GM12878 (cell line): ENCODE data around the gene INO80E. TPM values are rescaled to one million over a fixed set of nuclear protein-coding genes. Genes with fewer than 3 reads are reported as not detected.

Experiments
- ATAC-seq: fragments of 200-7000 bp; cut with Tn5 transposase; 3 replicates; pipeline ENCODE4 v1.9.1; 2020; ENCODE audit warnings: mild to moderate bottlenecking, moderate library complexity
- BruUV-seq: library from RNA; stranded (reverse); fragments of 400-500 nt; replicated peaks from 2 replicates; lab custom pipeline; 2021; lab: Mats Ljungman, UMichigan
- CTCF ChIA-PET: fragments of 300-600 bp; sonication (Branson Sonifier 250); formaldehyde crosslinking; extraction: SDS; loops from one replicate; lab custom pipeline; 2021; ENCODE audit warnings: inconsistent platforms; lab: Yijun Ruan, JAX
- POLR2A ChIA-PET: fragments of 350-600 bp; formaldehyde crosslinking; extraction: SDS; loops from one replicate; lab custom pipeline; 2021; ENCODE audit warnings: inconsistent platforms; lab: Charles Lee
- RAD21 ChIA-PET: fragments of 300-600 bp; sonication (Branson Sonifier 250); formaldehyde crosslinking; loops from one replicate; lab custom pipeline; 2023; ENCODE audit warnings: antibody characterized with exemption; ENCODE audit not compliant: unreplicated experiment; lab: Charles Lee
- SMC1A ChIA-PET: fragments of 300-600 bp; sonication (Branson Sonifier 250); formaldehyde crosslinking; loops from one replicate; lab custom pipeline; 2023; ENCODE audit not compliant: unreplicated experiment, uncharacterized antibody; lab: Charles Lee
- DNase-seq: peaks from one replicate; pipeline ENCODE4 v3.0.0-alpha.2; 2011; ENCODE audit warnings: low read depth, low spot score
- FAIRE-seq: peaks from 3 replicates; lab custom pipeline; 2011; peaks lifted over from hg19 to GRCh38; lab: Jason Lieb, UNC
- H2AFZ ChIP-seq: 2 replicates; pipeline ENCODE4 v1.6.0; 2011; ENCODE audit warnings: low read depth, low read length, control low read depth; ENCODE audit not compliant: control insufficient read depth
- H3K27ac ChIP-seq: 2 replicates; pipeline ENCODE4 v1.5.1; 2011; ENCODE audit warnings: control low read depth; ENCODE audit not compliant: control insufficient read depth, insufficient read depth
- H3K27me3 ChIP-seq, 2 experiments: replicated peaks in 1 of 2; 2 replicates each; pipeline versions ENCODE4 v1.6.0 to v1.6.1; 2011; ENCODE audit warnings: low read length in 1 of 2; ENCODE audit not compliant: control insufficient read depth in 2 of 2, insufficient read depth in 2 of 2
- H3K36me3 ChIP-seq, 2 experiments: 2 replicates each; pipeline ENCODE4 v1.5.1; 2011; ENCODE audit warnings: low read length in 1 of 2; ENCODE audit not compliant: control insufficient read depth in 2 of 2, insufficient read depth in 2 of 2
- H3K4me1 ChIP-seq: 2 replicates; pipeline ENCODE4 v1.6.1; 2011; ENCODE audit warnings: mild to moderate bottlenecking, low read length, moderate library complexity, mixed read lengths; ENCODE audit not compliant: control insufficient read depth, insufficient read depth
- H3K4me2 ChIP-seq: 2 replicates; pipeline ENCODE4 v1.6.0; 2011; ENCODE audit warnings: control low read depth; ENCODE audit not compliant: control insufficient read depth, insufficient read depth
- H3K4me3 ChIP-seq: fragments of 200-600 bp; sonication (generic); 2 replicates; pipeline ENCODE4 v1.5.1; 2016
- H3K79me2 ChIP-seq: 2 replicates; pipeline ENCODE4 v1.6.0; 2011; ENCODE audit warnings: low read length; ENCODE audit not compliant: control insufficient read depth, insufficient read depth
- H3K9ac ChIP-seq: 2 replicates; pipeline ENCODE4 v1.8.0; 2011; ENCODE audit warnings: low read length, control low read depth, mixed read lengths; ENCODE audit not compliant: control insufficient read depth, insufficient read depth
- H3K9me3 ChIP-seq: replicated peaks from 3 replicates; pipeline ENCODE4 v1.5.1; 2011; ENCODE audit warnings: mild to moderate bottlenecking, low read length; ENCODE audit not compliant: control insufficient read depth, insufficient read depth
- H4K20me1 ChIP-seq: 2 replicates; pipeline ENCODE4 v1.6.0; 2011; ENCODE audit not compliant: control insufficient read depth, insufficient read depth
- ATF7 ChIP-seq: fragments of 450-650 bp; IDR thresholded peaks from 2 replicates; pipeline ENCODE4 v1.6.1; 2016; ENCODE audit warnings: low read depth, mild to moderate bottlenecking
- BMI1 ChIP-seq: fragments of 450-650 bp; IDR thresholded peaks from 2 replicates; pipeline ENCODE4 v1.6.1; 2016; ENCODE audit warnings: mild to moderate bottlenecking, moderate library complexity, borderline replicate concordance
- SIN3A ChIP-seq: IDR thresholded peaks from 2 replicates; pipeline ENCODE4 v1.6.1; 2012; ENCODE audit warnings: low read depth, low read length, improper control_type of control experiment
- WRNIP1 ChIP-seq: IDR thresholded peaks from 2 replicates; pipeline ENCODE4 v1.6.1; 2011; ENCODE audit warnings: low read depth, low read length, improper control_type of control experiment, borderline replicate concordance
- ZNF217 ChIP-seq: fragments of 450-650 bp; IDR thresholded peaks from 2 replicates; pipeline ENCODE4 v1.6.1; 2017; ENCODE audit warnings: antibody characterized with exemption, mild to moderate bottlenecking
- WGBS: methylation state at CpG from one replicate; pipeline ENCODE4 v1.1.6; 2016; ENCODE audit warnings: low lambda C conversion rate; ENCODE audit not compliant: insufficient replicate concordance, insufficient coverage; ENCODE audit errors: missing lambda C conversion rate; 5-methylcytosine and 5-hydroxymethylcytosine counted together
- in situ Hi-C: fragments of 300-500 bp; cut with MboI; formaldehyde crosslinking; loops from 9 replicates; pipeline ENCODE4 v1.14.3; 2018; ENCODE audit warnings: mixed read lengths
- intact Hi-C: fragments of 100-400 bp; cut with micrococcal nuclease; formaldehyde crosslinking; loops from one replicate; pipeline ENCODE4 v1.14.2; 2022; ENCODE audit not compliant: unreplicated experiment
- polyA plus RNA-seq, 11 experiments: library from polyadenylated mRNA; depleted of rRNA in 4 of 11; unstranded in 6 of 11; stranded (reverse) in 5 of 11; fragments of >200 nt; fragmentation: Nextera tagmentation in 4 of 11; fragmentation: Illumina TruSeq in 1 of 11; extraction: Ambion mirVana in 4 of 11; extraction: Trizol in 1 of 11; gene quantifications; 1 replicate in 1 of 11; 2 replicates in 10 of 11; pipeline versions ENCODE4 v1.2.1 to v1.2.3, GENCODE V29; 2011 to 2016; ENCODE audit warnings: inconsistent platforms in 2 of 11, missing spikeins in 2 of 11, low read depth in 1 of 11
- total RNA-seq, 4 experiments: library from RNA; depleted of rRNA in 3 of 4; stranded (reverse); fragments of >200 nt in 3 of 4; fragmentation: Illumina TruSeq in 1 of 4; extraction: Trizol in 1 of 4; gene quantifications; 2 replicates each; pipeline versions ENCODE4 v1.2.1 to v1.2.3, GENCODE V29; 2013 to 2021
- TF ChIP-seq, protein P1 (sequence below): fragments of 450-650 bp; IDR thresholded peaks from 2 replicates; pipeline ENCODE4 v1.6.1; 2017; ENCODE audit warnings: borderline replicate concordance

The INO80E gene
- total and polyA plus RNA-seq, 10 of the 15 experiments (the other 5 are each of a cell fraction or from before 2014, with no cell fraction given), result 0.39 to 74.0 (median 33.0) TPM

DNA sequence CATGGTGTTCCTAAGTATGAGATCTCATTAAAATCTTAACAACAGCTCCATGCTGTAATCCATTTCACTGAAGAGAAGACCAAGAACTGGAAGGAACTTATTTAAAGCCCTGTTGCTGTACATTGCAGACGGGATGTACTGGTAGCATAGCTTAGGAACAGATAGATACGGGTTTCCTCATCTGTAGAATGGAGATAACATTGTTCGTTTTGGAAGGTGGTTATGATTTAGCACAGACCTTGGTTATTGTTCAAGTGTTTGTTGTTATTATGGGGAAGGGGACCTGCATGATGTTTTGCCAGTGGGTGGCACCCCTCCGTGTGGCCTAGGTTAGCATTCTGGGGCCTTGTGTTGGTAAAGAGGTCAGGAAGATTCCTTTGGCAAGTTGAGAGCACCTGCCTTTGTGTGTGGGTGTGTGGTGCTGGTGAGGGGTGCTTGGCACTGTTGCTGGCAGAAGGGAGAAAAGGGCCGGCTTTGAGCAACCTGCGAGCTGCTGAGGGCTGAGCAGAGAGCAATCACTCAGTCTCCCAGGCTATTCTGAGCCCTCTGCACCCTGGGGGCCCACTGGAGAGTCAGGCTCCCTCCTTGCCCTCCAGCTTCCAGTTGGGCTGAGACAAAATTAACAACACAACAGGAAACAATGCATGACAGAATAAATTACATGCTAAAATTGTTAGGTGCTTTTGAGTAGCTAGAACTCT, 20.1 kb upstream of the INO80E start (continued):
- no peak for TF ChIP-seq SIN3A
- TF ChIP-seq ZNF217, result no peak
- TF ChIP-seq BMI1, result no peak
- TF ChIP-seq, protein P1, sequence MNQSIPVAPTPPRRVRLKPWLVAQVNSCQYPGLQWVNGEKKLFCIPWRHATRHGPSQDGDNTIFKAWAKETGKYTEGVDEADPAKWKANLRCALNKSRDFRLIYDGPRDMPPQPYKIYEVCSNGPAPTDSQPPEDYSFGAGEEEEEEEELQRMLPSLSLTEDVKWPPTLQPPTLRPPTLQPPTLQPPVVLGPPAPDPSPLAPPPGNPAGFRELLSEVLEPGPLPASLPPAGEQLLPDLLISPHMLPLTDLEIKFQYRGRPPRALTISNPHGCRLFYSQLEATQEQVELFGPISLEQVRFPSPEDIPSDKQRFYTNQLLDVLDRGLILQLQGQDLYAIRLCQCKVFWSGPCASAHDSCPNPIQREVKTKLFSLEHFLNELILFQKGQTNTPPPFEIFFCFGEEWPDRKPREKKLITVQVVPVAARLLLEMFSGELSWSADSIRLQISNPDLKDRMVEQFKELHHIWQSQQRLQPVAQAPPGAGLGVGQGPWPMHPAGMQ, result no peak

DNA sequence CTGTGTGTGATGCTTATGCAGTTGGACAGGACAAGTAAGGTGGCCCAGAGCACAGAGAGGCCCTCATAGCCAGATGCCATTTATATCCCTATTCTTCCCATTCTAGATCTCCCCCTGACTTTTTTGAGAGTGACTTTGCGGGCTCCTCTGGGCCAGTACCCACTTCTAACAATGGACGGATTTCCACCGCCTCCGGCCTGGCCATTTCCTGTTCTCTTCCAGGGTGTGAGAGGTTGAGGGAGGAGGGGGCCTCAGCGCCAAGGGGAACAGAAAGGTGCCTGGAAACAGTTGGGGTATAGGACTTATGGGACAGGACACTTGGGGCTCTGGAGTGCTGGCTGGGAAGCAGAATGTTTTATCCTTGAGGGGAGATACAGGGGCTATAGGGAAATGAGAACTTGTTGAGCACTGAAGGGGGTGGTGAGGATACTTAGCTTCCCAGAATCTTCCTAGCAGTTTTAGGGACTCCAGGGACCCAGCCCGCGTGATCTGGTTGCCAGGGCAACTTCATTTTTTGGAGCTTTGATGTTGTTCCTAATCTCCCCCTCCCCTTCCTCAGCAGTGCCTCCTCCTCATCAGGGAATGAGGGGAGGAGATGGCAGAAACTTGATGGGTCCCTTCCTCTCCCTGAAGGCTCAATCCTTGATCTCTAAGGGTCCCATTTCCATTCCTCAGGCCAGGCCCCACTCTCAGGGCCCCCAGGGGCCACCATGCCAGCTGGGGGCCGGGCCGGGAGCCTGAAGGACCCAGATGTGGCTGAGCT, 18.8 kb upstream of the INO80E start:
- H3K79me2 ChIP-seq, result peaks cover 37% of the 10 kb centered on the region
- no peak for FAIRE-seq

More for the DNA sequence above, 18.8 kb upstream of the INO80E start:
- Histone ChIP-seq H3K9me3 (no peaks in the 10 kb centered on the region; the same call in 2 of the 3 replicates), H3K4me2 (peak overlapping the region; percentile 91), H3K36me3 (peaks cover 15 to 18% of the 10 kb centered on the region in 2 experiments), H3K27me3 (no peaks in the 10 kb centered on the region), H3K4me3 (0 out of 2 replicates have a peak overlapping the region, but pooled peaks have one; percentile 99), H4K20me1 (no peaks in the 10 kb centered on the region), H3K27ac (no peak overlapping the region), H3K4me1 (peaks cover 9% of the 10 kb centered on the region), H2AFZ (no peak overlapping the region), H3K9ac (no peak overlapping the region)
- BruUV-seq, result no TSS peak
- intact Hi-C loops (no loop called here), in situ Hi-C loops (no loop called here)
- 96% methylated on average over 9 of the region's 9 CpGs for WGBS
- ATAC-seq (no peak), DNase-seq (no peak)
- SMC1A ChIA-PET, result interaction anchor here (0.8 to 3.2 kb wide), 2 partner anchors 15 to 42 kb away, joined by 3 to 11 read pairs; partner anchors contain the start of gene TMEM219
- TF ChIP-seq ATF7, result no peak
- TF ChIP-seq WRNIP1, result no peak
- POLR2A ChIA-PET, result interaction anchor here (0.6 to 6.0 kb wide), 3 partner anchors 12 to 19 kb away, joined by 3 to 53 read pairs (median 16); partner anchors contain the start of genes HIRIP3, INO80E and TMEM219
- RAD21 ChIA-PET, result interaction anchor here (1.2 kb wide), 1 partner anchor 288 kb away, joined by 3 read pairs; no protein-coding TSS in a partner anchor
- CTCF ChIA-PET, result interaction anchor here (1.1 to 2.5 kb wide), 5 partner anchors 12 to 286 kb away, joined by 3 to 10 read pairs (median 4); partner anchors contain the start of gene INO80E
